GM12878 (cell line): ENCODE measurements around the gene UXS1. TPM values are rescaled to one million over a fixed set of nuclear protein-coding genes. Genes with fewer than 3 reads are reported as not detected.

Experiments
- ATAC-seq: fragments of 200-7000 bp; cut with Tn5 transposase; 3 replicates; pipeline ENCODE4 v1.9.1; 2020; ENCODE audit warnings: mild to moderate bottlenecking, moderate library complexity
- BruUV-seq: library from RNA; stranded (reverse); fragments of 400-500 nt; replicated peaks from 2 replicates; lab custom pipeline; 2021; lab: Mats Ljungman, UMichigan
- CTCF ChIA-PET: fragments of 300-600 bp; sonication (Branson Sonifier 250); formaldehyde crosslinking; extraction: SDS; loops from one replicate; lab custom pipeline; 2021; ENCODE audit warnings: inconsistent platforms; lab: Yijun Ruan, JAX
- POLR2A ChIA-PET: fragments of 350-600 bp; formaldehyde crosslinking; extraction: SDS; loops from one replicate; lab custom pipeline; 2021; ENCODE audit warnings: inconsistent platforms; lab: Charles Lee
- RAD21 ChIA-PET: fragments of 300-600 bp; sonication (Branson Sonifier 250); formaldehyde crosslinking; loops from one replicate; lab custom pipeline; 2023; ENCODE audit warnings: antibody characterized with exemption; ENCODE audit not compliant: unreplicated experiment; lab: Charles Lee
- SMC1A ChIA-PET: fragments of 300-600 bp; sonication (Branson Sonifier 250); formaldehyde crosslinking; loops from one replicate; lab custom pipeline; 2023; ENCODE audit not compliant: unreplicated experiment, uncharacterized antibody; lab: Charles Lee
- DNase-seq: peaks from one replicate; pipeline ENCODE4 v3.0.0-alpha.2; 2011; ENCODE audit warnings: low read depth, low spot score
- FAIRE-seq: peaks from 3 replicates; lab custom pipeline; 2011; peaks lifted over from hg19 to GRCh38; lab: Jason Lieb, UNC
- H2AFZ ChIP-seq: 2 replicates; pipeline ENCODE4 v1.6.0; 2011; ENCODE audit warnings: low read depth, low read length, control low read depth; ENCODE audit not compliant: control insufficient read depth
- H3K27ac ChIP-seq: 2 replicates; pipeline ENCODE4 v1.5.1; 2011; ENCODE audit warnings: control low read depth; ENCODE audit not compliant: control insufficient read depth, insufficient read depth
- H3K27me3 ChIP-seq, 2 experiments: replicated peaks in 1 of 2; 2 replicates each; pipeline versions ENCODE4 v1.6.0 to v1.6.1; 2011; ENCODE audit warnings: low read length in 1 of 2; ENCODE audit not compliant: control insufficient read depth in 2 of 2, insufficient read depth in 2 of 2
- H3K36me3 ChIP-seq, 2 experiments: 2 replicates each; pipeline ENCODE4 v1.5.1; 2011; ENCODE audit warnings: low read length in 1 of 2; ENCODE audit not compliant: control insufficient read depth in 2 of 2, insufficient read depth in 2 of 2
- H3K4me1 ChIP-seq: 2 replicates; pipeline ENCODE4 v1.6.1; 2011; ENCODE audit warnings: mild to moderate bottlenecking, low read length, moderate library complexity, mixed read lengths; ENCODE audit not compliant: control insufficient read depth, insufficient read depth
- H3K4me2 ChIP-seq: 2 replicates; pipeline ENCODE4 v1.6.0; 2011; ENCODE audit warnings: control low read depth; ENCODE audit not compliant: control insufficient read depth, insufficient read depth
- H3K4me3 ChIP-seq: fragments of 200-600 bp; sonication (generic); 2 replicates; pipeline ENCODE4 v1.5.1; 2016
- H3K79me2 ChIP-seq: 2 replicates; pipeline ENCODE4 v1.6.0; 2011; ENCODE audit warnings: low read length; ENCODE audit not compliant: control insufficient read depth, insufficient read depth
- H3K9ac ChIP-seq: 2 replicates; pipeline ENCODE4 v1.8.0; 2011; ENCODE audit warnings: low read length, control low read depth, mixed read lengths; ENCODE audit not compliant: control insufficient read depth, insufficient read depth
- H3K9me3 ChIP-seq: replicated peaks from 3 replicates; pipeline ENCODE4 v1.5.1; 2011; ENCODE audit warnings: mild to moderate bottlenecking, low read length; ENCODE audit not compliant: control insufficient read depth, insufficient read depth
- H4K20me1 ChIP-seq: 2 replicates; pipeline ENCODE4 v1.6.0; 2011; ENCODE audit not compliant: control insufficient read depth, insufficient read depth
- CREM ChIP-seq: IDR thresholded peaks from 2 replicates; pipeline ENCODE4 v1.6.1; 2014; ENCODE audit warnings: antibody characterized with exemption, low read depth
- KAT2A ChIP-seq: conservative IDR thresholded peaks from 2 replicates; pipeline ENCODE4 v1.6.1; 2011; ENCODE audit warnings: low read depth, low read length; ENCODE audit not compliant: control insufficient read depth
- WGBS: methylation state at CpG from one replicate; pipeline ENCODE4 v1.1.6; 2016; ENCODE audit warnings: low lambda C conversion rate; ENCODE audit not compliant: insufficient replicate concordance, insufficient coverage; ENCODE audit errors: missing lambda C conversion rate; 5-methylcytosine and 5-hydroxymethylcytosine counted together
- in situ Hi-C: fragments of 300-500 bp; cut with MboI; formaldehyde crosslinking; loops from 9 replicates; pipeline ENCODE4 v1.14.3; 2018; ENCODE audit warnings: mixed read lengths
- intact Hi-C: fragments of 100-400 bp; cut with micrococcal nuclease; formaldehyde crosslinking; loops from one replicate; pipeline ENCODE4 v1.14.2; 2022; ENCODE audit not compliant: unreplicated experiment
- polyA plus RNA-seq, 11 experiments: library from polyadenylated mRNA; depleted of rRNA in 4 of 11; unstranded in 6 of 11; stranded (reverse) in 5 of 11; fragments of >200 nt; fragmentation: Nextera tagmentation in 4 of 11; fragmentation: Illumina TruSeq in 1 of 11; extraction: Ambion mirVana in 4 of 11; extraction: Trizol in 1 of 11; gene quantifications; 1 replicate in 1 of 11; 2 replicates in 10 of 11; pipeline versions ENCODE4 v1.2.1 to v1.2.3, GENCODE V29; 2011 to 2016; ENCODE audit warnings: inconsistent platforms in 2 of 11, missing spikeins in 2 of 11, low read depth in 1 of 11
- total RNA-seq, 4 experiments: library from RNA; depleted of rRNA in 3 of 4; stranded (reverse); fragments of >200 nt in 3 of 4; fragmentation: Illumina TruSeq in 1 of 4; extraction: Trizol in 1 of 4; gene quantifications; 2 replicates each; pipeline versions ENCODE4 v1.2.1 to v1.2.3, GENCODE V29; 2013 to 2021
- TF ChIP-seq, protein P1 (sequence below), 3 experiments: IDR thresholded peaks in 2 of 3; conservative IDR thresholded peaks in 1 of 3; 2 replicates each; pipeline ENCODE4 v1.5.1; 2011; ENCODE audit warnings: low read depth in 3 of 3, low read length in 3 of 3, mild to moderate bottlenecking in 3 of 3, control low read depth in 2 of 3, moderate library complexity in 2 of 3, inconsistent platforms in 1 of 3, mixed read lengths in 1 of 3; ENCODE audit not compliant: control insufficient read depth in 2 of 3, insufficient read depth in 1 of 3; ENCODE audit errors: extremely low read depth in 1 of 3

Gene UXS1
- total and polyA plus RNA-seq, 10 of the 15 experiments (the other 5 are each of a cell fraction or from before 2014, with no cell fraction given): 6.0 to 25.4 (median 24.0) TPM

DNA sequence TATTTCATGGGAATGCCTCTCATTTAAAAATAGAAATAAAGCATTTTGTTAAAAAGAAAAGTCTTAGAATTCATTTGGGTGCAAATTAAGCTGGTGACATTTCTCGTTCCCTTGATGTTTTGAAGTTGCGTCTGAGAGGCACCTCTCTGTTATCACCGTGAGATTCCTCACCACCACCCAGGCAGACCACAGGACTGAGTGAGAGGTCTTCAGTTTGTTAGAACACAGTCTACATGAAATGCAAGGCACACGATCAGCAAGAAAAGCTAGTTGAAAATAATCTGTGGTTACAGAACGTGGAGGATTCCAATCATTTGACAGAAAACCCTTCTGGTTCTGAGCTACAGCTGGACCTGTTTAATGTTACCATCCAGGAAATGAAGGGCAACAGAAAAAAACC, 116.0 kb downstream of the UXS1 start:
- ATAC-seq (no peak), FAIRE-seq (no peak), DNase-seq (no peak)
- ChIA-PET CTCF (no interaction called here), RAD21 (no interaction called here), SMC1A (no interaction called here), POLR2A (no interaction called here)
- TF ChIP-seq CREM (no peak), KAT2A (no peak)
- H3K79me2 ChIP-seq: no peaks in the 10 kb centered on the region
- no peaks in the 10 kb centered on the region for H3K36me3 ChIP-seq
- in situ Hi-C loops: no loop called here
- no peak overlapping the region for H2AFZ ChIP-seq
- intact Hi-C loops: no loop called here
- no peak overlapping the region for H3K4me2 ChIP-seq
- no peaks in the 10 kb centered on the region for H3K9me3 ChIP-seq
- H3K27ac ChIP-seq: no peak overlapping the region
- BruUV-seq: no TSS peak
- H3K4me1 ChIP-seq: no peaks in the 10 kb centered on the region
- 28% methylated on average over 5 of the region's 5 CpGs for WGBS
- no peak overlapping the region for H3K4me3 ChIP-seq
- H3K27me3 ChIP-seq: peaks cover 0 to 4% of the 10 kb centered on the region in 2 experiments; a peak in 1 of 4 replicates
- no peak overlapping the region for H3K9ac ChIP-seq
- no peaks in the 10 kb centered on the region for H4K20me1 ChIP-seq

- FAIRE-seq: no peak
- intact Hi-C loops (no loop called here), in situ Hi-C loops (no loop called here)
- BruUV-seq: no TSS peak
- no peaks in the 10 kb centered on the region for H4K20me1 ChIP-seq
- no peaks in the 10 kb centered on the region for H3K36me3 ChIP-seq
- RAD21 ChIA-PET: no interaction called here
- TF ChIP-seq, protein P1, sequence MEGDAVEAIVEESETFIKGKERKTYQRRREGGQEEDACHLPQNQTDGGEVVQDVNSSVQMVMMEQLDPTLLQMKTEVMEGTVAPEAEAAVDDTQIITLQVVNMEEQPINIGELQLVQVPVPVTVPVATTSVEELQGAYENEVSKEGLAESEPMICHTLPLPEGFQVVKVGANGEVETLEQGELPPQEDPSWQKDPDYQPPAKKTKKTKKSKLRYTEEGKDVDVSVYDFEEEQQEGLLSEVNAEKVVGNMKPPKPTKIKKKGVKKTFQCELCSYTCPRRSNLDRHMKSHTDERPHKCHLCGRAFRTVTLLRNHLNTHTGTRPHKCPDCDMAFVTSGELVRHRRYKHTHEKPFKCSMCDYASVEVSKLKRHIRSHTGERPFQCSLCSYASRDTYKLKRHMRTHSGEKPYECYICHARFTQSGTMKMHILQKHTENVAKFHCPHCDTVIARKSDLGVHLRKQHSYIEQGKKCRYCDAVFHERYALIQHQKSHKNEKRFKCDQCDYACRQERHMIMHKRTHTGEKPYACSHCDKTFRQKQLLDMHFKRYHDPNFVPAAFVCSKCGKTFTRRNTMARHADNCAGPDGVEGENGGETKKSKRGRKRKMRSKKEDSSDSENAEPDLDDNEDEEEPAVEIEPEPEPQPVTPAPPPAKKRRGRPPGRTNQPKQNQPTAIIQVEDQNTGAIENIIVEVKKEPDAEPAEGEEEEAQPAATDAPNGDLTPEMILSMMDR (IDR thresholded peaks at IDR 0.05 in 2 of 3, conservative IDR thresholded peaks at IDR 0.05 in 1 of 3; ENCODE audit: control insufficient read depth in 2 of 3, extremely low read depth in 1 of 3, insufficient read depth in 1 of 3, low read depth in 3 of 3, low read length in 3 of 3): peak in 1 of 3 experiments; percentile 8; a peak in 1 of 6 replicates
- no peak for TF ChIP-seq KAT2A
- H3K9ac ChIP-seq: no peak overlapping the region
- no peaks in the 10 kb centered on the region for H3K4me1 ChIP-seq
- POLR2A ChIA-PET: no interaction called here
- H3K79me2 ChIP-seq: no peaks in the 10 kb centered on the region
- no peak overlapping the region for H3K27ac ChIP-seq
- DNase-seq: no peak
- H3K4me2 ChIP-seq: no peak overlapping the region
- no peaks in the 10 kb centered on the region for H3K9me3 ChIP-seq
- no peak overlapping the region for H2AFZ ChIP-seq
- SMC1A ChIA-PET: no interaction called here
- H3K27me3 ChIP-seq: peaks cover 0 to 4% of the 10 kb centered on the region in 2 experiments; a peak in 1 of 4 replicates
- WGBS: 0% methylated on average over 1 of the region's 1 CpG
- CTCF ChIA-PET: no interaction called here
- ATAC-seq: no peak
- H3K4me3 ChIP-seq: no peak overlapping the region
Observed at GRCh38 chr2:106076941-106077340, 117.2 kb downstream of the UXS1 start.
